ENCODE results near the gene HDAC9. TPM values are rescaled to one million over a fixed set of nuclear protein-coding genes. Genes with fewer than 3 reads are reported as not detected.

Gene HDAC9
- total RNA-seq: 10.3 and 15.2 TPM in 2 replicates

GRCh38 chr7:18495412-18496340, at the start of gene HDAC9:
HDAC9 (plus strand) TSS chr7:18495749; CDS start chr7:18496303, 554 bp downstream.

Small RNA genes within 50 kb of the gene (small RNA-seq; reads per million reads assigned to genes)
- not detected for gene RN7SKP266 (ENCODE audit: low replicate concordance)
